H1 (cell line): ENCODE measurements around the gene DICER1. TPM values are rescaled to one million over a fixed set of nuclear protein-coding genes. Genes with fewer than 3 reads are reported as not detected.

Experiments used
- CHD1 ChIP-seq: IDR thresholded peaks from 2 replicates; pipeline ENCODE4 v1.6.1; 2012; ENCODE audit warnings: low read depth, low read length, improper control_type of control experiment
- KDM1A ChIP-seq: fragments of 200-600, 300-600 bp; sonication (generic); IDR thresholded peaks from 2 replicates; pipeline ENCODE4 v1.7.1; 2016; ENCODE audit warnings: mild to moderate bottlenecking, low read length, borderline replicate concordance
- polyA plus RNA-seq, 7 experiments: library from polyadenylated mRNA; depleted of rRNA in 3 of 7; stranded (reverse) in 5 of 7; unstranded in 2 of 7; fragments of >200 nt in 5 of 7; fragments of 200-250 nt in 2 of 7; gene quantifications; 1 replicate in 5 of 7; 2 replicates in 1 of 7; 4 replicates in 1 of 7; pipeline versions ENCODE4 v1.2.1 to v1.2.3, GENCODE V29; 2011 to 2013; ENCODE audit warnings: missing spikeins in 2 of 7, mixed read lengths in 2 of 7
- total RNA-seq: library from RNA; stranded (reverse); fragmentation: NEBNext Ultra II Directional; extraction: Animal tissue kit (Norgen Biotek cat#: 25700); gene quantifications from 2 replicates; pipeline ENCODE4 v1.2.1, GENCODE V29; 2021
- TF ChIP-seq, protein P1 (sequence below): fragments of 300-600 bp; sonication (generic); IDR thresholded peaks from 2 replicates; pipeline ENCODE4 v1.7.1; 2012; ENCODE audit warnings: low read length, moderate library complexity, mild to moderate bottlenecking, inconsistent platforms; ENCODE audit not compliant: insufficient replicate concordance

DICER1 gene
- total and polyA plus RNA-seq, 2 of the 8 experiments (the other 6 are each of a cell fraction or from before 2014, with no cell fraction given): 11.9 to 61.8 TPM

DNA sequence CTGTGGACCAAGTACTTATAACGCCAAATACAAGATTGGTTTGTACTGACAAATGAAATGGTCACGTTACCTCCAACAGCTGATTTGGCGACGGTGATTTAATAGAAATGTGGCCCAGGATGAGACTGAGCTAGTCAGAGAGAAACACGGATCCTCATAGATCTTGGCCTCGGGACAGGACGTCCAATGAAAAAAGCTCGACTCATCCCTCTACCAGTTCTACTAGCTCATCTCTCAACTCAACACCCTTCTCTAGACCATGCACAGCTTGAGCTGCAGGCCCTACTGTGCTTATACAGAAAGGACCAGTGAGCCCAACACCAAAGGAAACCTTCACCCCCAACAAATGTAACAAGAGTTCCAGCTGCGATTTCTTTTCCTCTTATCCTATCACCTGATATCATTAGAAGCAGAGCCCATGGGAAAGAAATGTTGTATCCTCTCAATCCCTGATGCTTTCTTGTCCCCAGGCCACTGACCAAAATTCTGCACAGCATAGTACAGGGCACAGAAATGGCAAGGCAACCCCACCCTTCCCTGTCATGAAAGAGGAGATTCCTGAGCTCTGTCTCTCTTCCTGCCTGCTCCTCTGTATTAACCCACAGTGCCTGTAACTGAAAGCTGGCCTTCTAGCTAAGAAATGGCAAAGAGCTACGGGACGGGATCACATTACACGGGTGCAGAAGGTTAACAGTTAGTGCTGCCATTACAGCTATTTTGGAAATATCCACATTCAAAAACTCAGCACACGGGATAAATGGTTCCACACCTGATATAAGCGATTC, 39.2 kb downstream of the DICER1 start (continued):
- TF ChIP-seq, protein P1, sequence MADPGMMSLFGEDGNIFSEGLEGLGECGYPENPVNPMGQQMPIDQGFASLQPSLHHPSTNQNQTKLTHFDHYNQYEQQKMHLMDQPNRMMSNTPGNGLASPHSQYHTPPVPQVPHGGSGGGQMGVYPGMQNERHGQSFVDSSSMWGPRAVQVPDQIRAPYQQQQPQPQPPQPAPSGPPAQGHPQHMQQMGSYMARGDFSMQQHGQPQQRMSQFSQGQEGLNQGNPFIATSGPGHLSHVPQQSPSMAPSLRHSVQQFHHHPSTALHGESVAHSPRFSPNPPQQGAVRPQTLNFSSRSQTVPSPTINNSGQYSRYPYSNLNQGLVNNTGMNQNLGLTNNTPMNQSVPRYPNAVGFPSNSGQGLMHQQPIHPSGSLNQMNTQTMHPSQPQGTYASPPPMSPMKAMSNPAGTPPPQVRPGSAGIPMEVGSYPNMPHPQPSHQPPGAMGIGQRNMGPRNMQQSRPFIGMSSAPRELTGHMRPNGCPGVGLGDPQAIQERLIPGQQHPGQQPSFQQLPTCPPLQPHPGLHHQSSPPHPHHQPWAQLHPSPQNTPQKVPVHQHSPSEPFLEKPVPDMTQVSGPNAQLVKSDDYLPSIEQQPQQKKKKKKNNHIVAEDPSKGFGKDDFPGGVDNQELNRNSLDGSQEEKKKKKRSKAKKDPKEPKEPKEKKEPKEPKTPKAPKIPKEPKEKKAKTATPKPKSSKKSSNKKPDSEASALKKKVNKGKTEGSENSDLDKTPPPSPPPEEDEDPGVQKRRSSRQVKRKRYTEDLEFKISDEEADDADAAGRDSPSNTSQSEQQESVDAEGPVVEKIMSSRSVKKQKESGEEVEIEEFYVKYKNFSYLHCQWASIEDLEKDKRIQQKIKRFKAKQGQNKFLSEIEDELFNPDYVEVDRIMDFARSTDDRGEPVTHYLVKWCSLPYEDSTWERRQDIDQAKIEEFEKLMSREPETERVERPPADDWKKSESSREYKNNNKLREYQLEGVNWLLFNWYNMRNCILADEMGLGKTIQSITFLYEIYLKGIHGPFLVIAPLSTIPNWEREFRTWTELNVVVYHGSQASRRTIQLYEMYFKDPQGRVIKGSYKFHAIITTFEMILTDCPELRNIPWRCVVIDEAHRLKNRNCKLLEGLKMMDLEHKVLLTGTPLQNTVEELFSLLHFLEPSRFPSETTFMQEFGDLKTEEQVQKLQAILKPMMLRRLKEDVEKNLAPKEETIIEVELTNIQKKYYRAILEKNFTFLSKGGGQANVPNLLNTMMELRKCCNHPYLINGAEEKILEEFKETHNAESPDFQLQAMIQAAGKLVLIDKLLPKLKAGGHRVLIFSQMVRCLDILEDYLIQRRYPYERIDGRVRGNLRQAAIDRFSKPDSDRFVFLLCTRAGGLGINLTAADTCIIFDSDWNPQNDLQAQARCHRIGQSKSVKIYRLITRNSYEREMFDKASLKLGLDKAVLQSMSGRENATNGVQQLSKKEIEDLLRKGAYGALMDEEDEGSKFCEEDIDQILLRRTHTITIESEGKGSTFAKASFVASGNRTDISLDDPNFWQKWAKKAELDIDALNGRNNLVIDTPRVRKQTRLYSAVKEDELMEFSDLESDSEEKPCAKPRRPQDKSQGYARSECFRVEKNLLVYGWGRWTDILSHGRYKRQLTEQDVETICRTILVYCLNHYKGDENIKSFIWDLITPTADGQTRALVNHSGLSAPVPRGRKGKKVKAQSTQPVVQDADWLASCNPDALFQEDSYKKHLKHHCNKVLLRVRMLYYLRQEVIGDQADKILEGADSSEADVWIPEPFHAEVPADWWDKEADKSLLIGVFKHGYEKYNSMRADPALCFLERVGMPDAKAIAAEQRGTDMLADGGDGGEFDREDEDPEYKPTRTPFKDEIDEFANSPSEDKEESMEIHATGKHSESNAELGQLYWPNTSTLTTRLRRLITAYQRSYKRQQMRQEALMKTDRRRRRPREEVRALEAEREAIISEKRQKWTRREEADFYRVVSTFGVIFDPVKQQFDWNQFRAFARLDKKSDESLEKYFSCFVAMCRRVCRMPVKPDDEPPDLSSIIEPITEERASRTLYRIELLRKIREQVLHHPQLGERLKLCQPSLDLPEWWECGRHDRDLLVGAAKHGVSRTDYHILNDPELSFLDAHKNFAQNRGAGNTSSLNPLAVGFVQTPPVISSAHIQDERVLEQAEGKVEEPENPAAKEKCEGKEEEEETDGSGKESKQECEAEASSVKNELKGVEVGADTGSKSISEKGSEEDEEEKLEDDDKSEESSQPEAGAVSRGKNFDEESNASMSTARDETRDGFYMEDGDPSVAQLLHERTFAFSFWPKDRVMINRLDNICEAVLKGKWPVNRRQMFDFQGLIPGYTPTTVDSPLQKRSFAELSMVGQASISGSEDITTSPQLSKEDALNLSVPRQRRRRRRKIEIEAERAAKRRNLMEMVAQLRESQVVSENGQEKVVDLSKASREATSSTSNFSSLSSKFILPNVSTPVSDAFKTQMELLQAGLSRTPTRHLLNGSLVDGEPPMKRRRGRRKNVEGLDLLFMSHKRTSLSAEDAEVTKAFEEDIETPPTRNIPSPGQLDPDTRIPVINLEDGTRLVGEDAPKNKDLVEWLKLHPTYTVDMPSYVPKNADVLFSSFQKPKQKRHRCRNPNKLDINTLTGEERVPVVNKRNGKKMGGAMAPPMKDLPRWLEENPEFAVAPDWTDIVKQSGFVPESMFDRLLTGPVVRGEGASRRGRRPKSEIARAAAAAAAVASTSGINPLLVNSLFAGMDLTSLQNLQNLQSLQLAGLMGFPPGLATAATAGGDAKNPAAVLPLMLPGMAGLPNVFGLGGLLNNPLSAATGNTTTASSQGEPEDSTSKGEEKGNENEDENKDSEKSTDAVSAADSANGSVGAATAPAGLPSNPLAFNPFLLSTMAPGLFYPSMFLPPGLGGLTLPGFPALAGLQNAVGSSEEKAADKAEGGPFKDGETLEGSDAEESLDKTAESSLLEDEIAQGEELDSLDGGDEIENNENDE: no peak
- TF ChIP-seq CHD1 (no peak), KDM1A (no peak)
